ENCODE measurements around the gene SLC12A9. TPM values are rescaled to one million over a fixed set of nuclear protein-coding genes. Genes with fewer than 3 reads are reported as not detected.
"Not testable (repeated sequence)": the region's sequence is repeated elsewhere in the genome, so short reads cannot be mapped to it uniquely, and the experiment has no call there.

SLC12A9 gene
- total RNA-seq, 1 experiment from 2014 or later: 24.6 TPM

- TF ChIP-seq, protein P1, sequence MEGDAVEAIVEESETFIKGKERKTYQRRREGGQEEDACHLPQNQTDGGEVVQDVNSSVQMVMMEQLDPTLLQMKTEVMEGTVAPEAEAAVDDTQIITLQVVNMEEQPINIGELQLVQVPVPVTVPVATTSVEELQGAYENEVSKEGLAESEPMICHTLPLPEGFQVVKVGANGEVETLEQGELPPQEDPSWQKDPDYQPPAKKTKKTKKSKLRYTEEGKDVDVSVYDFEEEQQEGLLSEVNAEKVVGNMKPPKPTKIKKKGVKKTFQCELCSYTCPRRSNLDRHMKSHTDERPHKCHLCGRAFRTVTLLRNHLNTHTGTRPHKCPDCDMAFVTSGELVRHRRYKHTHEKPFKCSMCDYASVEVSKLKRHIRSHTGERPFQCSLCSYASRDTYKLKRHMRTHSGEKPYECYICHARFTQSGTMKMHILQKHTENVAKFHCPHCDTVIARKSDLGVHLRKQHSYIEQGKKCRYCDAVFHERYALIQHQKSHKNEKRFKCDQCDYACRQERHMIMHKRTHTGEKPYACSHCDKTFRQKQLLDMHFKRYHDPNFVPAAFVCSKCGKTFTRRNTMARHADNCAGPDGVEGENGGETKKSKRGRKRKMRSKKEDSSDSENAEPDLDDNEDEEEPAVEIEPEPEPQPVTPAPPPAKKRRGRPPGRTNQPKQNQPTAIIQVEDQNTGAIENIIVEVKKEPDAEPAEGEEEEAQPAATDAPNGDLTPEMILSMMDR (IDR thresholded peaks at IDR 0.05 in 2 of 3, conservative IDR thresholded peaks at IDR 0.05 in 1 of 3; ENCODE audit: borderline replicate concordance in 1 of 3, insufficient read depth in 1 of 3, low read depth in 2 of 3, low read length in 2 of 3): no peak
- TF ChIP-seq MAX (IDR thresholded peaks at IDR 0.05): no peak
- no peak for TF ChIP-seq YY1 (IDR thresholded peaks at IDR 0.05; ENCODE audit: extremely low read depth, insufficient replicate concordance, low read depth, low read length)
- no peak for TF ChIP-seq RAD21 (IDR thresholded peaks at IDR 0.05; ENCODE audit: low read depth)
- no peak for TF ChIP-seq SIN3A (IDR thresholded peaks at IDR 0.05; ENCODE audit: low read depth)
These were observed 39.8 kb upstream of the SLC12A9 start (continued) for GRCh38 chr7:100812729-100813128.

DNA sequence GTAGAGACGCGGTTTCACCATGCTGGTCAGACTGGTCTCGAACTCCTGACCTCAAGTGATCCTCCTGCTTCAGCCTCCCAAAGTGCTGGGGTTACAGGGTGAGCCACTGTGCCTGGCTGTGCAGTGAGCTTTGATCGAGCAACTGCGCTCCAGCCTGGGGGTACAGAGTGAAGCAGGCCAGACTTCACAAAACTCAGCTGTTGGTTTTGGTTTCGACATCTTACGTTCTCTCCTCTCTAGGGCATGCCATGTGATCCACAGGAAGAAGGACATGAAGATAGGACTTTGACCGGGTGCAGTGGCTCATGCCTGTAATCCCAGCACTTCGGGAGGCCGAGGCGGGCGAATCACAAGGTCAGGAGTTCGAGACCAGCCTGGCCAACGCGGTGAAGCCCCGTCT is 36.0 kb upstream of the SLC12A9 start:
- H3K27ac ChIP-seq (ENCODE audit: low read depth, low read length); H3K9me2 ChIP-seq (ENCODE audit: insufficient read depth); H3K27me3 ChIP-seq (ENCODE audit: insufficient read depth, low read length); H3K4me2 ChIP-seq (ENCODE audit: low read length); H3K79me2 ChIP-seq (ENCODE audit: insufficient read depth, low read length); ATAC-seq; DNase-seq (ENCODE audit: low read depth, low spot score); H2AFZ ChIP-seq (ENCODE audit: low read depth, low read length, poor library complexity, severe bottlenecking); H3K9ac ChIP-seq (ENCODE audit: low read length); H3K4me1 ChIP-seq (ENCODE audit: control insufficient read depth in 1 of 2, insufficient read depth in 2 of 2, low read length in 2 of 2); POLR2A ChIA-PET; H3K9me3 ChIP-seq (ENCODE audit: control insufficient read depth in 1 of 2, insufficient read depth in 1 of 2, low read depth in 1 of 2, low read length in 2 of 2); intact Hi-C loops (cut with micrococcal nuclease); H3K4me3 ChIP-seq (replicated peaks in 1 of 2; ENCODE audit: low read depth in 1 of 2, low read length in 2 of 2); H4K20me1 ChIP-seq (ENCODE audit: insufficient read depth); RAD21 ChIA-PET (ENCODE audit: low non-redundant PET in 1 of 2, low total read pairs in 2 of 2, uncharacterized antibody in 2 of 2, unreplicated experiment in 2 of 2); BruUV-seq (replicated peaks): not testable (repeated sequence)
- CTCF ChIA-PET: interaction anchor here (1.4 kb wide), 1 partner anchor 111 kb away, joined by 3 read pairs; the partner anchor contains the start of gene POP7
- peaks cover 19 to 43% of the 10 kb centered on the region in 2 experiments; a peak in 3 of 4 replicates for H3K36me3 ChIP-seq (ENCODE audit: control insufficient read depth in 1 of 2, insufficient read depth in 2 of 2, low read length in 2 of 2)
